Small intestine (tissue), 16 donors: ENCODE data around the gene GALNT10. TPM values are rescaled to one million over a fixed set of nuclear protein-coding genes. Genes with fewer than 3 reads are reported as not detected.
"Not testable (repeated sequence)": the region's sequence is repeated elsewhere in the genome, so short reads cannot be mapped to it uniquely, and the experiment has no call there.

Experiments used
- DNase-seq, 2 donors: peaks; one replicate each; pipeline versions ENCODE4 v3.0.0 to v3.0.0-alpha.2; 2013
- FAIRE-seq: peaks from 2 replicates; lab custom pipeline; 2012; peaks lifted over from hg19 to GRCh38; lab: Jason Lieb, UNC
- H3K27ac ChIP-seq, 3 donors: one replicate each; pipeline ENCODE4 v1.5.1; 2013; ENCODE audit warnings: low read length in 2 of 3, mild to moderate bottlenecking in 2 of 3, control low read depth in 1 of 3, inconsistent platforms in 1 of 3, low read depth in 1 of 3, moderate library complexity in 1 of 3
- H3K27me3 ChIP-seq, 3 donors: one replicate each; pipeline ENCODE4 v1.6.1; 2013; ENCODE audit warnings: low read length in 3 of 3, inconsistent platforms in 1 of 3; ENCODE audit not compliant: control insufficient read depth in 3 of 3, insufficient read depth in 3 of 3
- H3K36me3 ChIP-seq, 3 donors: one replicate each; pipeline ENCODE4 v1.6.1; 2013; ENCODE audit warnings: low read length in 3 of 3, inconsistent platforms in 1 of 3, low read depth in 1 of 3, mild to moderate bottlenecking in 1 of 3, moderate library complexity in 1 of 3; ENCODE audit not compliant: control insufficient read depth in 3 of 3, insufficient read depth in 2 of 3
- H3K4me1 ChIP-seq, 3 donors: one replicate each; pipeline ENCODE4 v1.6.1; 2013; ENCODE audit warnings: low read length in 2 of 3, inconsistent platforms in 1 of 3, low read depth in 1 of 3, mild to moderate bottlenecking in 1 of 3, moderate library complexity in 1 of 3; ENCODE audit not compliant: control insufficient read depth in 3 of 3, insufficient read depth in 2 of 3
- H3K4me3 ChIP-seq, 3 donors: one replicate each; pipeline ENCODE4 v1.5.1; 2013; ENCODE audit warnings: low read length in 3 of 3, control low read depth in 1 of 3, inconsistent platforms in 1 of 3, low read depth in 1 of 3, mild to moderate bottlenecking in 1 of 3, moderate library complexity in 1 of 3
- H3K9me3 ChIP-seq, 2 donors: one replicate each; pipeline ENCODE4 v1.6.1; 2013; ENCODE audit warnings: low read depth in 1 of 2, low read length in 1 of 2; ENCODE audit not compliant: control insufficient read depth in 2 of 2, insufficient read depth in 1 of 2
- WGBS, 3 donors: extraction: QIAGEN DNeasy Blood & Tissue Kit; methylation state at CpG; one replicate each; pipeline ENCODE4 v1.1.7; 2013; 5-methylcytosine and 5-hydroxymethylcytosine counted together
- long read RNA-seq, 10 donors: transcript quantifications; one replicate each; lab custom pipeline, GENCODE V29; 2026
- polyA plus RNA-seq, 4 donors: library from polyadenylated mRNA; stranded (reverse) in 3 of 4; unstranded in 1 of 4; fragments of 200-250 nt in 3 of 4; fragments of 120-200 nt in 1 of 4; gene quantifications; one replicate each; pipeline versions ENCODE4 v1.2.1 to v1.2.3, GENCODE V29; 2013
- donor health status: healthy with polysubstance abuse.
- donor health status: control.
- donor health status: control.
- donor health status: Bipolar disorder and iron deficiency.
- donor health status: healthy.

The GALNT10 gene, protein sequence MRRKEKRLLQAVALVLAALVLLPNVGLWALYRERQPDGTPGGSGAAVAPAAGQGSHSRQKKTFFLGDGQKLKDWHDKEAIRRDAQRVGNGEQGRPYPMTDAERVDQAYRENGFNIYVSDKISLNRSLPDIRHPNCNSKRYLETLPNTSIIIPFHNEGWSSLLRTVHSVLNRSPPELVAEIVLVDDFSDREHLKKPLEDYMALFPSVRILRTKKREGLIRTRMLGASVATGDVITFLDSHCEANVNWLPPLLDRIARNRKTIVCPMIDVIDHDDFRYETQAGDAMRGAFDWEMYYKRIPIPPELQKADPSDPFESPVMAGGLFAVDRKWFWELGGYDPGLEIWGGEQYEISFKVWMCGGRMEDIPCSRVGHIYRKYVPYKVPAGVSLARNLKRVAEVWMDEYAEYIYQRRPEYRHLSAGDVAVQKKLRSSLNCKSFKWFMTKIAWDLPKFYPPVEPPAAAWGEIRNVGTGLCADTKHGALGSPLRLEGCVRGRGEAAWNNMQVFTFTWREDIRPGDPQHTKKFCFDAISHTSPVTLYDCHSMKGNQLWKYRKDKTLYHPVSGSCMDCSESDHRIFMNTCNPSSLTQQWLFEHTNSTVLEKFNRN
- 10 to 100 TPM in 2 of 4 donors, 1 to 10 TPM in 2; 5.4 to 18.1 (median 8.7) TPM for polyA plus RNA-seq
- long read RNA-seq, donor 1, full-length matches to known transcripts = 4 of 4 reads
- long read RNA-seq, donor 1, partial matches to known transcripts = 0 of 4 reads
- long read RNA-seq, donor 1, other reads (novel, unspliced or antisense) = 0 of 4 reads
- long read RNA-seq, donor 2 = 0 reads
- long read RNA-seq, donor 3 = 0 reads
- long read RNA-seq, donor 4 = 0 reads
- long read RNA-seq, donor 5 = 0 reads
- long read RNA-seq, donor 6 = 0 reads
- long read RNA-seq, donor 7, full-length matches to known transcripts = 1 of 1 reads
- long read RNA-seq, donor 7, partial matches to known transcripts = 0 of 1 reads
- long read RNA-seq, donor 7, other reads (novel, unspliced or antisense) = 0 of 1 reads
- long read RNA-seq, donor 8, full-length matches to known transcripts = 1 of 1 reads
- long read RNA-seq, donor 8, partial matches to known transcripts = 0 of 1 reads
- long read RNA-seq, donor 8, other reads (novel, unspliced or antisense) = 0 of 1 reads
- long read RNA-seq, donor 9 = 0 reads
- long read RNA-seq, donor 10, full-length matches to known transcripts = 3 of 3 reads
- long read RNA-seq, donor 10, partial matches to known transcripts = 0 of 3 reads
- long read RNA-seq, donor 10, other reads (novel, unspliced or antisense) = 0 of 3 reads

- Histone ChIP-seq H3K27me3 (peaks cover 0 to 15% (median 0%) of the 10 kb centered on the region in 3 donors), H3K4me3 (peak within 1 kb of the TSS; percentile 90 to 93 (median 90)), H3K9me3 (no peaks in the 10 kb centered on the region), H3K27ac (peak within 1 kb of the TSS; percentile 33 to 79 (median 72)), H3K4me1 (peaks cover 0 to 11% (median 4%) of the 10 kb centered on the region in 3 donors), H3K36me3 (no peaks in the 10 kb centered on the region)
- peak; percentile 55 to 86 for DNase-seq
- no peak for FAIRE-seq
- 0 to 2% (median 2%) methylated on average over 42 to 84 of the region's 84 CpGs for WGBS, 3 donors
Measured at GRCh38 chr5:154190595-154191304, at the start of gene GALNT10. Gene GALNT10 (plus strand): TSS chr5:154190733. CDS start chr5:154190867, 134 bp downstream.

DNA sequence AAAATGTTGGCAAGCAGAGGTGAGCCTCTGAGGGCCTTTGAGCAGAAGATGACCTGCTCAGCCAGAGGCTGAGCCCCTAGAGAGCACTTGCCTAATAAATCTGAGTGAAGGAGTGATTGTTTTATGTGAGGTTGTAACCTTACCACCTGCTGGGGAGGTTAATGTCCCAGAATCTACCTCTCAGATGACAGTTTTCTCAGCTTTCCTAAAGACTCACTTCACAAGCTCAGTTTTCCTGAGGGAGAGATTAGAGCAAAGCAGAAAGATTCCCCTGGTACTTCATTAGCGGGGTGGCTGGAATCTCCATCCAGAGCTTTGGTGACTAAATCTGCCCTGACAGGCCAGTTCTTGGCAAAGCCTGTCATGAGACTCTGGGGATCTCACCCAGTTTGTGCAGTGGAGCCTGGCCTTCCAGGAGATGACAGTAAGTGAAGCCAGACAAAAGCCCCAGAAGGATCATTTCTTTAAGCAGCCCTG is 48.8 kb upstream of the GALNT10 start:
- WGBS, 3 donors = 90 to 100% (median 94%) methylated on average over 1 of the region's 1 CpG
- no peak for FAIRE-seq
- Histone ChIP-seq H3K27me3 (no peaks in the 10 kb centered on the region), H3K27ac (no peak overlapping the region), H3K9me3 (no peaks in the 10 kb centered on the region), H3K4me3 (no peak overlapping the region), H3K36me3 (no peaks in the 10 kb centered on the region), H3K4me1 (no peaks in the 10 kb centered on the region)
- DNase-seq = no peak

GRCh38 chr5:154143211-154143641 is 47.3 kb upstream of the GALNT10 start:
- H3K27ac ChIP-seq = no peak overlapping the region
- no peak overlapping the region for H3K4me3 ChIP-seq
- H3K4me1 ChIP-seq = no peaks in the 10 kb centered on the region
- no peak for DNase-seq
- no peaks in the 10 kb centered on the region for H3K9me3 ChIP-seq
- no peak for FAIRE-seq
- H3K36me3 ChIP-seq = no peaks in the 10 kb centered on the region
- no peaks in the 10 kb centered on the region for H3K27me3 ChIP-seq
- 74 to 79% (median 75%) methylated on average over 6 of the region's 6 CpGs for WGBS, 3 donors

GRCh38 chr5:154145268-154145667 is 45.3 kb upstream of the GALNT10 start:
- H3K27me3 ChIP-seq = no peaks in the 10 kb centered on the region
- no peak overlapping the region for H3K27ac ChIP-seq
- H3K4me3 ChIP-seq = no peak overlapping the region
- no peak for FAIRE-seq
- H3K4me1 ChIP-seq = no peaks in the 10 kb centered on the region
- no peaks in the 10 kb centered on the region for H3K36me3 ChIP-seq
- DNase-seq = no peak
- H3K9me3 ChIP-seq = no peaks in the 10 kb centered on the region
- 81 to 85% (median 81%) methylated on average over 4 of the region's 4 CpGs for WGBS, 3 donors

DNA sequence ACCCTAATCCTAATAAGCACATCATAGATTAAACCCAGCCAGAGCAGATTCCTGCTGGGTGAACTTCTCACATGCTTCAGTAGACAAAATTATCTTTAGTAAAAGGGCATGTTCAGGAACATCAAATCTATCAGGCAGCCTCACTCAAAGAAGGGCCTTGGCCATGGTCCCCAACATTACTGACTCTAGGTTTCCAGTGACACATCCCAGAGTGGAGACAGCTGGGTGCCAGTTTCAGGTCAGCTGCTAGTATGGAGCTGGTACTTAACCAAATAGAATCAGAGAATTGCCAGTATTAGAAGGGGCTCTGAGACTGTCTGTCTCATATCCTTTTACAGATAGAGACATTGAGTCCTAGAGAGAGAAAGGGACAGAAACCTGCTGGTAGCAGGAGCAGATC is 44.1 kb upstream of the GALNT10 start:
- Histone ChIP-seq H3K4me1 (no peaks in the 10 kb centered on the region), H3K27me3 (no peaks in the 10 kb centered on the region), H3K27ac (no peak overlapping the region), H3K4me3 (no peak overlapping the region), H3K36me3 (no peaks in the 10 kb centered on the region), H3K9me3 (no peaks in the 10 kb centered on the region)
- FAIRE-seq = no peak
- DNase-seq = no peak

GRCh38 chr5:154147666-154148065 is 42.9 kb upstream of the GALNT10 start:
- FAIRE-seq = no peak

DNA sequence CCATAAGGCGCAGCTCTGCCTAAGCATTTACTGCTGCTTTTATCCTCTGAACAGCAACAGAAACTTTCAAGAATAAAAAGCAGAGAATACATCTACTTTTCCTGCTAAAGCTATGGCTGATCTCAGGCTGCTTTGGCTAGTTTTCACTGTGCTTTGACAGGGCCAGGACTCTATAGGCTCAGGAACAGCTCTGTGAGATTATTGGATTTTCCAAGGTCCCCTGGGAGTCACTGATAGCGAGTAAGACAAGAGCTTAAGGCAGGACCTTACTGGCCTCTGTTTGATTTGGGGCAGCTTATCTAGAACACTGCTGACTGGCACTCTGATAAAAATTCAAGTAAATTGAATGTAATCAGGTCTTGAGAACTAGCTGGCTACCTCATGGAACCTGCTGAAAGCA is 40.1 kb upstream of the GALNT10 start:
- H3K4me3 ChIP-seq, FAIRE-seq, H3K27me3 ChIP-seq, H3K9me3 ChIP-seq, H3K36me3 ChIP-seq, DNase-seq, H3K27ac ChIP-seq, H3K4me1 ChIP-seq: not testable (repeated sequence)
- WGBS, 3 donors = 61 to 77% (median 73%) methylated on average over 2 of the region's 2 CpGs

More at GRCh38 chr5:154147666-154148065, 42.9 kb upstream of the GALNT10 start:
- no peak for DNase-seq
- Histone ChIP-seq H3K27ac (no peak overlapping the region), H3K27me3 (no peaks in the 10 kb centered on the region), H3K4me1 (no peaks in the 10 kb centered on the region), H3K36me3 (no peaks in the 10 kb centered on the region), H3K9me3 (no peaks in the 10 kb centered on the region), H3K4me3 (no peak overlapping the region)
- 84 to 90% (median 88%) methylated on average over 2 of the region's 2 CpGs for WGBS, 3 donors
